IMR-90 (cell line): ENCODE data around the gene CALM1. TPM values are rescaled to one million over a fixed set of nuclear protein-coding genes. Genes with fewer than 3 reads are reported as not detected.

Source experiments
- ATAC-seq: fragments of 200-7000 bp; cut with Tn5 transposase; 2 replicates; pipeline ENCODE4 v1.9.1; 2020; ENCODE audit warnings: low read depth, mild to moderate bottlenecking, moderate library complexity
- BruUV-seq: library from RNA; stranded (reverse); fragments of 400-500 nt; replicated peaks from 2 replicates; lab custom pipeline; 2021; lab: Mats Ljungman, UMichigan
- CTCF ChIA-PET: fragments of 300-600 bp; formaldehyde crosslinking; extraction: SDS; loops from one replicate; lab custom pipeline; 2021; ENCODE audit warnings: antibody characterized with exemption; lab: Yijun Ruan, JAX
- POLR2A ChIA-PET: fragments of 300-600 bp; sonication (Branson Sonifier 250); formaldehyde crosslinking; loops from one replicate; lab custom pipeline; 2022; ENCODE audit warnings: antibody characterized with exemption; ENCODE audit not compliant: unreplicated experiment; lab: Charles Lee
- DNase-seq: peaks from one replicate; pipeline ENCODE4 v3.0.0; 2013
- H2AFZ ChIP-seq: replicated peaks from 2 replicates; pipeline ENCODE3; 2013; ENCODE audit warnings: low read length, mild to moderate bottlenecking; ENCODE audit not compliant: poor library complexity
- H2AK5ac ChIP-seq: 2 replicates; pipeline ENCODE4 v1.6.1; 2013; ENCODE audit warnings: low read depth, low read length, inconsistent platforms
- H2AK9ac ChIP-seq: replicated peaks from 2 replicates; pipeline ENCODE3; 2013; ENCODE audit warnings: mild to moderate bottlenecking, low read depth, low read length, moderate library complexity; ENCODE audit not compliant: poor library complexity
- H2BK120ac ChIP-seq: 2 replicates; pipeline ENCODE4 v1.6.1; 2013; ENCODE audit warnings: low read depth, low read length, inconsistent platforms
- H2BK15ac ChIP-seq: 3 replicates; pipeline ENCODE4 v1.6.1; 2013; ENCODE audit warnings: low read depth, low read length, inconsistent platforms
- H2BK20ac ChIP-seq: 2 replicates; pipeline ENCODE4 v1.6.1; 2013; ENCODE audit warnings: low read depth, mild to moderate bottlenecking, inconsistent platforms, low read length, moderate library complexity
- H2BK5ac ChIP-seq: 2 replicates; pipeline ENCODE4 v1.6.1; 2013; ENCODE audit warnings: mild to moderate bottlenecking, low read depth, low read length, inconsistent platforms; ENCODE audit not compliant: poor library complexity, severe bottlenecking
- H3K14ac ChIP-seq: replicated peaks from 2 replicates; pipeline ENCODE4 v1.6.1; 2013; ENCODE audit warnings: low read depth, low read length, inconsistent platforms
- H3K18ac ChIP-seq: 2 replicates; pipeline ENCODE4 v1.6.1; 2013; ENCODE audit warnings: low read depth, low read length, control low read depth
- H3K23ac ChIP-seq: 2 replicates; pipeline ENCODE4 v1.6.1; 2013; ENCODE audit warnings: low read depth, low read length, inconsistent platforms
- H3K27ac ChIP-seq: 2 replicates; pipeline ENCODE4 v1.5.1; 2013; ENCODE audit warnings: mild to moderate bottlenecking, control low read depth, low read length; ENCODE audit not compliant: insufficient read depth
- H3K27me3 ChIP-seq: 2 replicates; pipeline ENCODE4 v1.6.1; 2013; ENCODE audit warnings: low read length; ENCODE audit not compliant: control insufficient read depth, insufficient read depth
- H3K36me3 ChIP-seq: 2 replicates; pipeline ENCODE4 v1.6.1; 2013; ENCODE audit warnings: low read length, mixed read lengths; ENCODE audit not compliant: control insufficient read depth, insufficient read depth
- H3K4ac ChIP-seq: 2 replicates; pipeline ENCODE4 v1.6.1; 2013; ENCODE audit warnings: low read depth, low read length, inconsistent platforms
- H3K4me1 ChIP-seq: 2 replicates; pipeline ENCODE4 v1.6.1; 2013; ENCODE audit warnings: low read length, mixed read lengths; ENCODE audit not compliant: control insufficient read depth, insufficient read depth
- H3K4me2 ChIP-seq: 2 replicates; pipeline ENCODE4 v1.6.1; 2013; ENCODE audit warnings: low read depth, mild to moderate bottlenecking, control low read depth, low read length, moderate library complexity
- H3K4me3 ChIP-seq: 2 replicates; pipeline ENCODE4 v1.5.1; 2013; ENCODE audit warnings: low read depth, mild to moderate bottlenecking, control low read depth, low read length, moderate library complexity; ENCODE audit not compliant: insufficient read depth
- H3K56ac ChIP-seq: 2 replicates; pipeline ENCODE4 v1.6.1; 2013; ENCODE audit warnings: low read length, inconsistent platforms; ENCODE audit not compliant: insufficient read depth; ENCODE audit errors: extremely low read depth
- H3K79me1 ChIP-seq, 2 experiments: 2 replicates each; pipeline ENCODE4 v1.6.1; 2013; ENCODE audit warnings: low read length in 2 of 2, inconsistent platforms in 1 of 2, low read depth in 1 of 2
- H3K9ac ChIP-seq: 2 replicates; pipeline ENCODE4 v1.6.1; 2013; ENCODE audit warnings: low read depth, low read length, control low read depth
- H3K9me1 ChIP-seq: 2 replicates; pipeline ENCODE4 v1.6.1; 2013; ENCODE audit warnings: low read length, inconsistent platforms; ENCODE audit not compliant: insufficient read depth
- H3K9me3 ChIP-seq: 2 replicates; pipeline ENCODE4 v1.6.1; 2013; ENCODE audit warnings: low read length; ENCODE audit not compliant: control insufficient read depth, insufficient read depth
- H4K20me1 ChIP-seq: 2 replicates; pipeline ENCODE4 v1.6.1; 2013; ENCODE audit warnings: low read length, inconsistent platforms; ENCODE audit not compliant: insufficient read depth
- H4K5ac ChIP-seq: 2 replicates; pipeline ENCODE4 v1.6.1; 2013; ENCODE audit warnings: mild to moderate bottlenecking, low read depth, low read length, control low read depth
- H4K8ac ChIP-seq, 2 experiments: 2 replicates each; pipeline ENCODE4 v1.6.1; 2013; ENCODE audit warnings: low read depth in 2 of 2, low read length in 2 of 2, control low read depth in 1 of 2, inconsistent platforms in 1 of 2
- H4K91ac ChIP-seq: 2 replicates; pipeline ENCODE4 v1.6.1; 2013; ENCODE audit warnings: low read depth, low read length, inconsistent platforms; ENCODE audit not compliant: insufficient read depth
- BHLHE40 ChIP-seq: fragments of 150-350 bp; IDR thresholded peaks from 2 replicates; pipeline ENCODE4 v1.6.1; 2016; ENCODE audit warnings: mild to moderate bottlenecking, low read depth, low read length
- CEBPB ChIP-seq: IDR thresholded peaks from 2 replicates; pipeline ENCODE4 v1.6.1; 2012; ENCODE audit warnings: low read depth, low read length, improper control_type of control experiment
- CHD1 ChIP-seq: IDR thresholded peaks from 2 replicates; pipeline ENCODE4 v1.6.1; 2012; ENCODE audit warnings: low read depth, low read length, improper control_type of control experiment
- CTCF ChIP-seq: conservative IDR thresholded peaks from 2 replicates; pipeline ENCODE4 v1.5.1; 2012; ENCODE audit warnings: mild to moderate bottlenecking, low read depth, low read length, improper control_type of control experiment
- ELK1 ChIP-seq: fragments of 150-350 bp; IDR thresholded peaks from 2 replicates; pipeline ENCODE4 v1.6.1; 2016; ENCODE audit warnings: low read depth, mild to moderate bottlenecking, low read length, moderate library complexity, borderline replicate concordance
- FOS ChIP-seq: fragments of 150-350 bp; IDR thresholded peaks from 2 replicates; pipeline ENCODE4 v1.6.1; 2016; ENCODE audit warnings: low read depth, low read length
- MAFK ChIP-seq: IDR thresholded peaks from 2 replicates; pipeline ENCODE4 v1.6.1; 2012; ENCODE audit warnings: low read depth, low read length, improper control_type of control experiment
- MAZ ChIP-seq: IDR thresholded peaks from 2 replicates; pipeline ENCODE4 v1.6.1; 2012; ENCODE audit warnings: low read depth, mild to moderate bottlenecking, low read length, improper control_type of control experiment, moderate library complexity, borderline replicate concordance
- MXI1 ChIP-seq: IDR thresholded peaks from 2 replicates; pipeline ENCODE4 v1.6.1; 2012; ENCODE audit warnings: low read depth, mild to moderate bottlenecking, low read length, moderate library complexity, borderline replicate concordance
- NFE2L2 ChIP-seq: fragments of 150-350 bp; IDR thresholded peaks from 2 replicates; pipeline ENCODE4 v1.6.1; 2016; ENCODE audit warnings: low read depth, mild to moderate bottlenecking, low read length
- POLR2A ChIP-seq: IDR thresholded peaks from 2 replicates; pipeline ENCODE4 v1.6.1; 2012; ENCODE audit warnings: mild to moderate bottlenecking, low read depth, low read length
- RAD21 ChIP-seq: IDR thresholded peaks from 2 replicates; pipeline ENCODE4 v1.6.1; 2012; ENCODE audit warnings: low read length, improper control_type of control experiment
- RCOR1 ChIP-seq: IDR thresholded peaks from 2 replicates; pipeline ENCODE4 v1.6.1; 2012; ENCODE audit warnings: mild to moderate bottlenecking, low read length, improper control_type of control experiment; ENCODE audit not compliant: insufficient replicate concordance
- RFX5 ChIP-seq: IDR thresholded peaks from 2 replicates; pipeline ENCODE4 v1.8.0; 2012; ENCODE audit warnings: low read depth, mild to moderate bottlenecking, low read length, moderate library complexity
- SMC3 ChIP-seq: fragments of 150-350 bp; IDR thresholded peaks from 2 replicates; pipeline ENCODE4 v1.6.1; 2016; ENCODE audit warnings: low read depth, mild to moderate bottlenecking, antibody characterized with exemption, low read length, moderate library complexity
- USF2 ChIP-seq: fragments of 150-350 bp; IDR thresholded peaks from 2 replicates; pipeline ENCODE4 v1.6.1; 2017; ENCODE audit warnings: mild to moderate bottlenecking, antibody characterized with exemption, low read length, low read depth
- WGBS, 2 experiments: methylation state at CpG; one replicate each; pipeline versions ENCODE4 v1.1.5 to v1.1.7; 2013; ENCODE audit warnings: missing lambda C conversion rate in 2 of 2; ENCODE audit not compliant: insufficient read length in 1 of 2; ENCODE audit errors: extremely low coverage in 2 of 2; 5-methylcytosine and 5-hydroxymethylcytosine counted together
- dilution Hi-C: fragments of 300-500 bp; cut with HindIII; formaldehyde crosslinking; loops from one replicate; pipeline ENCODE4 v1.14.3; 2018; ENCODE audit warnings: low sequenced_read_pairs; ENCODE audit not compliant: unreplicated experiment
- in situ Hi-C: fragments of 300-500 bp; cut with MboI; formaldehyde crosslinking; loops from 3 replicates; pipeline ENCODE4 v1.14.3; 2019; ENCODE audit warnings: low sequenced_read_pairs, inconsistent platforms, mixed read lengths
- intact Hi-C: fragments of 100-400 bp; cut with micrococcal nuclease; formaldehyde crosslinking; loops from 2 replicates; pipeline ENCODE4 v1.10.0; 2022
- polyA plus RNA-seq, 3 experiments: library from polyadenylated mRNA; depleted of rRNA; stranded (reverse); fragments of >200 nt; gene quantifications; 2 replicates each; pipeline ENCODE4 v1.2.3, GENCODE V29; 2012; ENCODE audit warnings: low replicate concordance in 1 of 3
- total RNA-seq: library from RNA; depleted of rRNA; stranded (reverse); fragments of >200 nt; gene quantifications from 2 replicates; pipeline ENCODE4 v1.2.3, GENCODE V29; 2012

CALM1 gene
- total and polyA plus RNA-seq, 2 of the 4 experiments (the other 2 are of a cell fraction), result 72.9 to 188 TPM

GRCh38 chr14:90450667-90451066, 53.8 kb downstream of the CALM1 start:
- no peak overlapping the region for H3K18ac ChIP-seq
- no peak overlapping the region for H2BK20ac ChIP-seq
- H4K20me1 ChIP-seq, result no peaks in the 10 kb centered on the region
- BruUV-seq, result no TSS peak
- CTCF ChIA-PET, result no interaction called here
- no peak overlapping the region for H3K27ac ChIP-seq
- no peak overlapping the region for H2AK9ac ChIP-seq
- intact Hi-C loops, result no loop called here
- no peak overlapping the region for H4K5ac ChIP-seq
- no peak overlapping the region for H3K23ac ChIP-seq
- no peak overlapping the region for H3K4me2 ChIP-seq
- H3K4ac ChIP-seq, result no peak overlapping the region
- H3K9ac ChIP-seq, result no peak overlapping the region
- no peak for ATAC-seq
- H3K79me1 ChIP-seq, result no peaks in the 10 kb centered on the region
- H3K4me1 ChIP-seq, result no peaks in the 10 kb centered on the region
- no peak overlapping the region for H2BK15ac ChIP-seq
- no peak overlapping the region for H3K4me3 ChIP-seq
- no peak for DNase-seq
- no peak overlapping the region for H2BK120ac ChIP-seq
- WGBS, 2 experiments, result 25% methylated on average over 2 of the region's 3 CpGs; no CpG with 5 or more reads in 1 of the 2 experiments
- peaks cover 15% of the 10 kb centered on the region for H3K27me3 ChIP-seq
- no peak overlapping the region for H3K14ac ChIP-seq
- no peak overlapping the region for H4K91ac ChIP-seq
- no peaks in the 10 kb centered on the region for H3K9me1 ChIP-seq
- H2BK5ac ChIP-seq, result no peak overlapping the region
- POLR2A ChIA-PET, result no interaction called here
- no peak for TF ChIP-seq CEBPB
- no peak for TF ChIP-seq SMC3
- no peak for TF ChIP-seq RFX5
- no peak for TF ChIP-seq MAFK
- TF ChIP-seq RAD21, result no peak
- TF ChIP-seq FOS, result no peak
- no peak for TF ChIP-seq CHD1
- no peak for TF ChIP-seq MAZ
- no peak for TF ChIP-seq BHLHE40
- no peak for TF ChIP-seq POLR2A
- TF ChIP-seq USF2, result no peak
- no peak for TF ChIP-seq NFE2L2
- TF ChIP-seq ELK1, result no peak
- TF ChIP-seq MXI1, result no peak
- TF ChIP-seq RCOR1, result no peak
- TF ChIP-seq CTCF, result no peak
- H2AK5ac ChIP-seq, result no peak overlapping the region
- H3K36me3 ChIP-seq, result no peaks in the 10 kb centered on the region
- no peak overlapping the region for H2AFZ ChIP-seq
- H4K8ac ChIP-seq, result no peak overlapping the region
- H3K9me3 ChIP-seq, result peaks cover 10% of the 10 kb centered on the region
- in situ Hi-C loops, result no loop called here
- dilution Hi-C loops, result no loop called here
- no peak overlapping the region for H3K56ac ChIP-seq
